Stimulated activated CD4-positive, alpha-beta T cell treated with anti-CD3 and anti-CD28 coated beads, Interleukin-15, amount 100 ng/mL, for 1 hour (primary cell): ENCODE measurements around the gene HLA-B.
"Not testable (repeated sequence)": the region's sequence is repeated elsewhere in the genome, so short reads cannot be mapped to it uniquely, and the experiment has no call there.

ENCODE experiments used
- DNase-seq, 2 donors: peaks; one replicate each; pipeline ENCODE4 v3.0.0-alpha.2; 2020; ENCODE audit warnings: low read depth in 1 of 2, low spot score in 1 of 2

The HLA-B gene

GRCh38 chr6:31356946-31357466 lies at the start of gene HLA-B:
TSS of gene HLA-B (minus strand) at chr6:31357179. CDS start at chr6:31357158, 21 bp downstream.
- DNase-seq = peak; percentile 45 to 64

- no peak for DNase-seq
Measured at GRCh38 chr6:31405996-31406395, 49.0 kb upstream of the HLA-B start.

- DNase-seq = not testable (repeated sequence)
Measured at GRCh38 chr6:31404061-31404364, 47.0 kb upstream of the HLA-B start.

- peak; percentile 46 to 55 for DNase-seq
Measured at GRCh38 chr6:31403283-31404060, 46.5 kb upstream of the HLA-B start, which contains the start of gene MICA. TSS of gene MICA (plus strand) at chr6:31403595. CDS start at chr6:31403633, 38 bp downstream.

GRCh38 chr6:31402324-31403282 lies 45.6 kb upstream of the HLA-B start:
- peak in 1 of 2 donors; percentile 3 for DNase-seq

- DNase-seq = no peak
Measured at GRCh38 chr6:31401403-31401802, 44.4 kb upstream of the HLA-B start.

- DNase-seq = peak; percentile 52 to 55
Measured at GRCh38 chr6:31400467-31401289, 43.7 kb upstream of the HLA-B start.

- DNase-seq = peak; percentile 16 to 41
Measured at GRCh38 chr6:31399589-31400466, 42.8 kb upstream of the HLA-B start.

- no peak for DNase-seq
Measured at GRCh38 chr6:31397901-31398525, 41.0 kb upstream of the HLA-B start.

GRCh38 chr6:31397153-31397499 lies 40.1 kb upstream of the HLA-B start:
- not testable (repeated sequence) for DNase-seq

- peak; percentile 73 to 81 for DNase-seq
Measured at GRCh38 chr6:31396422-31397152, 39.6 kb upstream of the HLA-B start.

- no peak for DNase-seq
Measured at GRCh38 chr6:31395832-31396231, 38.9 kb upstream of the HLA-B start.

- no peak for DNase-seq
Measured at GRCh38 chr6:31394381-31394780, 37.4 kb upstream of the HLA-B start.

GRCh38 chr6:31393932-31394331 lies 37.0 kb upstream of the HLA-B start:
- no peak for DNase-seq

GRCh38 chr6:31389802-31390132 lies 32.8 kb upstream of the HLA-B start:
- DNase-seq = not testable (repeated sequence)

GRCh38 chr6:31388916-31389801 lies 32.2 kb upstream of the HLA-B start:
- DNase-seq = not testable (repeated sequence)

GRCh38 chr6:31386977-31387376 lies 30.0 kb upstream of the HLA-B start:
- no peak for DNase-seq

- DNase-seq = no peak
Measured at GRCh38 chr6:31386099-31386498, 29.1 kb upstream of the HLA-B start.
